ENCODE results near the gene HRH1. TPM values are rescaled to one million over a fixed set of nuclear protein-coding genes. Genes with fewer than 3 reads are reported as not detected.

The HRH1 gene
- total and polyA plus RNA-seq, 2 donors (not counting 3 experiments of a cell fraction or from before 2014, with no cell fraction given), result 16.2 to 21.2 TPM

- CTCF ChIA-PET, result interaction anchor here (0.7 to 3.8 kb wide), 7 partner anchors 9 to 226 kb away, joined by 3 to 35 read pairs (median 4); partner anchors contain the start of gene ATG7
- Histone ChIP-seq H3K4me3 (replicated peaks in 1 of 3; ENCODE audit: insufficient read depth in 1 of 3, low read depth in 1 of 3, low read length in 3 of 3) (no peak overlapping the region), H3K9ac (replicated peaks; ENCODE audit: extremely low read depth, insufficient read depth, low read length) (peak overlapping the region; percentile 90), H3K36me3 (ENCODE audit: control insufficient read depth in 2 of 2, extremely low read depth in 1 of 2, insufficient read depth in 2 of 2, low read length in 2 of 2) (peaks cover 0 to 3% of the 10 kb centered on the region in 2 experiments), H3K9me3 (replicated peaks; ENCODE audit: control insufficient read depth, insufficient read depth, low read length) (no peaks in the 10 kb centered on the region), H3K4me2 (ENCODE audit: insufficient read depth, low read length) (peak overlapping the region; percentile 89), H3K79me2 (ENCODE audit: control insufficient read depth, insufficient read depth, low read length) (peaks cover 28% of the 10 kb centered on the region), H3K27me3 (ENCODE audit: control insufficient read depth in 2 of 2, insufficient read depth in 2 of 2, low read length in 2 of 2) (no peaks in the 10 kb centered on the region), H3K27ac (ENCODE audit: insufficient read depth, low read depth, low read length) (peak overlapping the region; percentile 98), H4K20me1 (replicated peaks; ENCODE audit: control insufficient read depth, extremely low read depth, insufficient read depth, low read length) (no peaks in the 10 kb centered on the region), H3K4me1 (ENCODE audit: control insufficient read depth, extremely low read depth, insufficient read depth, low read length) (peaks cover 50% of the 10 kb centered on the region), H3K9me1 (replicated peaks; ENCODE audit: control insufficient read depth, extremely low read depth, insufficient read depth, low read length) (no peaks in the 10 kb centered on the region), H2AFZ (ENCODE audit: low read depth, low read length) (no peak overlapping the region)
- no peak for DNase-seq (ENCODE audit: low read depth, low spot score)
- intact Hi-C loops (cut with micrococcal nuclease), result no loop called here
- no TSS peak for BruUV-seq (replicated peaks)
- POLR2A ChIA-PET, result interaction anchor here (1.2 to 2.3 kb wide), 3 partner anchors 8 to 19 kb away, joined by 3 to 13 read pairs (median 6); partner anchors contain the start of gene ATG7
- dilution Hi-C loops (cut with MboI; ENCODE audit: extremely low pct_ligation_motif_present, low sequenced_read_pairs), result no loop called here
- peak; percentile 15 for FAIRE-seq
- TF ChIP-seq FOS (IDR thresholded peaks at IDR 0.05; ENCODE audit: borderline replicate concordance, insufficient read depth, low read length) (no peak), POLR2A (IDR thresholded peaks at IDR 0.05; ENCODE audit: low read depth, low read length) (no peak), MAX (IDR thresholded peaks at IDR 0.05; ENCODE audit: insufficient read depth, insufficient read length) (no peak), GATA2 (IDR thresholded peaks at IDR 0.05; ENCODE audit: insufficient read depth, insufficient read length, low read depth, low read length) (no peak), POLR2AphosphoS5 (IDR thresholded peaks at IDR 0.05; ENCODE audit: insufficient read depth, low read depth, low read length) (no peak), JUN (IDR thresholded peaks at IDR 0.05; ENCODE audit: borderline replicate concordance, insufficient read depth, insufficient read length, low read depth) (no peak), CTCF (IDR thresholded peaks at IDR 0.05; ENCODE audit: extremely low read depth in 1 of 2, insufficient read depth in 1 of 2, low read depth in 1 of 2, low read length in 2 of 2) (no peak), MYC (IDR thresholded peaks at IDR 0.05; ENCODE audit: low read depth, low read length) (no peak), EZH2 (IDR thresholded peaks at IDR 0.05; ENCODE audit: borderline replicate concordance, low read depth, low read length, severe bottlenecking) (no peak)
Observed at GRCh38 chr3:11287404-11287803, 133.1 kb downstream of the HRH1 start.
